H1 (cell line): ENCODE results near the gene ACTR5. TPM values are rescaled to one million over a fixed set of nuclear protein-coding genes. Genes with fewer than 3 reads are reported as not detected.

ENCODE experiments used
- CTCF ChIA-PET: fragments of 300-600 bp; sonication (Branson Sonifier 250); formaldehyde crosslinking; loops from one replicate; lab custom pipeline; 2021; ENCODE audit not compliant: partially characterized antibody; lab: Charles Lee
- POLR2A ChIA-PET: fragments of 300-600 bp; sonication (Branson Sonifier 250); formaldehyde crosslinking; loops from one replicate; lab custom pipeline; 2021; ENCODE audit warnings: inconsistent platforms; ENCODE audit not compliant: partially characterized antibody; lab: Charles Lee
- DNase-seq, 2 experiments: peaks; one replicate each; pipeline versions ENCODE4 v3.0.0 to v3.0.0-alpha.2; 2010 to 2022; ENCODE audit warnings: low spot score in 2 of 2, low read depth in 1 of 2, mixed read lengths in 1 of 2
- FAIRE-seq: peaks from 2 replicates; lab custom pipeline; 2011; peaks lifted over from hg19 to GRCh38; lab: Jason Lieb, UNC
- H2AFZ ChIP-seq: 2 replicates; pipeline ENCODE4 v1.8.1; 2012; ENCODE audit warnings: low read length, inconsistent platforms
- H2AK5ac ChIP-seq: 2 replicates; pipeline ENCODE4 v1.6.1; 2013; ENCODE audit warnings: low read depth, low read length
- H2BK120ac ChIP-seq: replicated peaks from 2 replicates; pipeline ENCODE3; 2013; ENCODE audit warnings: low read depth, low read length, inconsistent platforms
- H2BK12ac ChIP-seq: 2 replicates; pipeline ENCODE4 v1.6.1; 2013; ENCODE audit warnings: low read depth, low read length
- H2BK15ac ChIP-seq: 2 replicates; pipeline ENCODE4 v1.6.1; 2013; ENCODE audit warnings: low read length
- H2BK20ac ChIP-seq: 2 replicates; pipeline ENCODE4 v1.6.1; 2013; ENCODE audit warnings: low read length
- H2BK5ac ChIP-seq: 2 replicates; pipeline ENCODE4 v1.6.1; 2013; ENCODE audit warnings: low read depth, low read length
- H3K14ac ChIP-seq: 2 replicates; pipeline ENCODE4 v1.6.1; 2013; ENCODE audit warnings: inconsistent platforms; ENCODE audit not compliant: insufficient read length
- H3K18ac ChIP-seq: 2 replicates; pipeline ENCODE4 v1.6.1; 2013; ENCODE audit warnings: low read length; ENCODE audit errors: extremely low read depth
- H3K23ac ChIP-seq: 2 replicates; pipeline ENCODE4 v1.6.1; 2013; ENCODE audit warnings: inconsistent platforms; ENCODE audit not compliant: insufficient read length
- H3K23me2 ChIP-seq: 2 replicates; pipeline ENCODE4 v1.6.1; 2013; ENCODE audit warnings: low read depth, low read length
- H3K27ac ChIP-seq: 2 replicates; pipeline ENCODE4 v1.6.1; 2011; ENCODE audit warnings: low read depth, low read length, inconsistent platforms
- H3K27me3 ChIP-seq, 4 experiments: replicated peaks in 1 of 4; 1 replicate in 1 of 4; 2 replicates in 3 of 4; pipeline versions ENCODE4 v1.6.1 to v1.8.1; 2011 to 2013; ENCODE audit warnings: low read length in 3 of 4, mild to moderate bottlenecking in 3 of 4, inconsistent platforms in 2 of 4, mixed read lengths in 2 of 4, moderate library complexity in 1 of 4; ENCODE audit not compliant: control insufficient read depth in 3 of 4, insufficient read depth in 3 of 4; ENCODE audit errors: extremely low read depth in 1 of 4
- H3K36me3 ChIP-seq, 4 experiments: 2 replicates each; pipeline versions ENCODE4 v1.6.1 to v1.8.1; 2011 to 2013; ENCODE audit warnings: mild to moderate bottlenecking in 4 of 4, low read length in 3 of 4, moderate library complexity in 2 of 4, control low read depth in 1 of 4, inconsistent platforms in 1 of 4; ENCODE audit not compliant: insufficient read depth in 4 of 4, control insufficient read depth in 2 of 4
- H3K4ac ChIP-seq: replicated peaks from 2 replicates; pipeline ENCODE3; 2013; ENCODE audit warnings: low read length, low read depth, mixed read lengths, inconsistent platforms; ENCODE audit not compliant: insufficient read length
- H3K4me1 ChIP-seq, 4 experiments: replicated peaks in 1 of 4; 1 replicate in 1 of 4; 2 replicates in 3 of 4; pipeline versions ENCODE4 v1.6.1 to v1.8.1; 2011 to 2013; ENCODE audit warnings: low read length in 3 of 4, inconsistent platforms in 2 of 4, mixed read lengths in 1 of 4; ENCODE audit not compliant: insufficient read depth in 4 of 4, control insufficient read depth in 3 of 4
- H3K4me2 ChIP-seq, 2 experiments: 2 replicates each; pipeline versions ENCODE4 v1.6.1 to v1.8.1; 2011 to 2013; ENCODE audit warnings: low read depth in 2 of 2, low read length in 2 of 2, control low read depth in 1 of 2, inconsistent platforms in 1 of 2, mild to moderate bottlenecking in 1 of 2; ENCODE audit not compliant: insufficient read depth in 1 of 2
- H3K4me3 ChIP-seq, 4 experiments: fragments of 200-600, 300-600 bp in 1 of 4; sonication (generic), shearing (Covaris generic), sonication (Bioruptor Twin) in 1 of 4; 2 replicates each; pipeline versions ENCODE4 v1.5.1 to v1.8.1; 2011 to 2016; ENCODE audit warnings: low read length in 4 of 4, low read depth in 3 of 4, control low read depth in 2 of 4, inconsistent platforms in 2 of 4, mild to moderate bottlenecking in 2 of 4, mixed read lengths in 1 of 4, moderate library complexity in 1 of 4; ENCODE audit not compliant: insufficient read depth in 2 of 4; ENCODE audit errors: extremely low read depth in 1 of 4
- H3K56ac ChIP-seq: replicated peaks from 2 replicates; pipeline ENCODE3; 2013; ENCODE audit warnings: low read depth, mild to moderate bottlenecking, mixed read lengths, low read length, inconsistent platforms; ENCODE audit not compliant: insufficient read length
- H3K79me1 ChIP-seq: 2 replicates; pipeline ENCODE4 v1.6.1; 2013; ENCODE audit warnings: low read depth, low read length, control low read depth
- H3K79me2 ChIP-seq, 2 experiments: 2 replicates each; pipeline versions ENCODE4 v1.6.1 to v1.8.1; 2012 to 2013; ENCODE audit warnings: low read length in 2 of 2, mild to moderate bottlenecking in 2 of 2, inconsistent platforms in 1 of 2; ENCODE audit not compliant: insufficient read depth in 2 of 2, control insufficient read depth in 1 of 2
- H3K9ac ChIP-seq, 4 experiments: replicated peaks in 1 of 4; 1 replicate in 1 of 4; 2 replicates in 3 of 4; pipeline versions ENCODE4 v1.6.1 to v1.8.1; 2011 to 2013; ENCODE audit warnings: low read depth in 3 of 4, low read length in 3 of 4, control low read depth in 2 of 4, mild to moderate bottlenecking in 2 of 4, moderate library complexity in 2 of 4, inconsistent platforms in 1 of 4; ENCODE audit errors: extremely low read depth in 1 of 4
- H3K9me3 ChIP-seq, 2 experiments: 2 replicates each; pipeline versions ENCODE4 v1.6.1 to v1.8.1; 2012 to 2013; ENCODE audit warnings: mild to moderate bottlenecking in 2 of 2, moderate library complexity in 2 of 2, control low read depth in 1 of 2, inconsistent platforms in 1 of 2, low read depth in 1 of 2, low read length in 1 of 2, mixed read lengths in 1 of 2; ENCODE audit not compliant: insufficient read depth in 2 of 2
- H4K20me1 ChIP-seq, 2 experiments: replicated peaks in 1 of 2; 2 replicates each; pipeline versions ENCODE3 to v1.8.1; 2011 to 2013; ENCODE audit warnings: inconsistent platforms in 2 of 2, low read length in 2 of 2, mild to moderate bottlenecking in 1 of 2; ENCODE audit not compliant: insufficient read depth in 2 of 2, control insufficient read depth in 1 of 2
- H4K5ac ChIP-seq: 2 replicates; pipeline ENCODE4 v1.6.1; 2013; ENCODE audit warnings: low read length, low read depth, mixed read lengths, inconsistent platforms; ENCODE audit not compliant: insufficient read length
- H4K8ac ChIP-seq: 2 replicates; pipeline ENCODE4 v1.8.0; 2013; ENCODE audit warnings: mild to moderate bottlenecking, moderate library complexity, low read length, inconsistent platforms; ENCODE audit not compliant: insufficient read depth; ENCODE audit errors: extremely low read depth
- H4K91ac ChIP-seq: replicated peaks from 2 replicates; pipeline ENCODE3; 2013; ENCODE audit warnings: low read length, mixed read lengths, inconsistent platforms; ENCODE audit not compliant: insufficient read length
- ASH2L ChIP-seq: fragments of 200-600, 300-600 bp; sonication (generic); IDR thresholded peaks from one replicate; pipeline ENCODE4 v1.7.1; 2017; ENCODE audit warnings: low read length
- CEBPB ChIP-seq: IDR thresholded peaks from 2 replicates; pipeline ENCODE4 v1.6.1; 2012; ENCODE audit warnings: low read depth, low read length
- CHD2 ChIP-seq: IDR thresholded peaks from 2 replicates; pipeline ENCODE4 v1.6.1; 2012; ENCODE audit warnings: low read length, improper control_type of control experiment
- EGR1 ChIP-seq: IDR thresholded peaks from 2 replicates; pipeline ENCODE4 v1.6.1; 2011; ENCODE audit warnings: low read depth, low read length, borderline replicate concordance
- EP300 ChIP-seq, 2 experiments: IDR thresholded peaks; 1 replicate in 1 of 2; 2 replicates in 1 of 2; pipeline ENCODE4 v1.6.1; 2011 to 2012; ENCODE audit warnings: low read depth in 2 of 2, low read length in 2 of 2, mild to moderate bottlenecking in 2 of 2, borderline replicate concordance in 1 of 2, inconsistent platforms in 1 of 2, moderate library complexity in 1 of 2
- HDAC6 ChIP-seq: IDR thresholded peaks from one replicate; pipeline ENCODE4 v1.7.1; 2012; ENCODE audit warnings: low read depth, mild to moderate bottlenecking, inconsistent platforms, low read length, moderate library complexity
- POLR2A ChIP-seq, 2 experiments: IDR thresholded peaks; 1 replicate in 1 of 2; 2 replicates in 1 of 2; pipeline ENCODE4 v1.6.1; 2011; ENCODE audit warnings: low read depth in 2 of 2, low read length in 2 of 2, mild to moderate bottlenecking in 2 of 2; ENCODE audit errors: control extremely low read depth in 1 of 2
- RXRA ChIP-seq: IDR thresholded peaks from 2 replicates; pipeline ENCODE4 v1.6.1; 2011; ENCODE audit warnings: low read depth, mild to moderate bottlenecking, low read length, moderate library complexity; ENCODE audit not compliant: insufficient read depth
- SRF ChIP-seq: IDR thresholded peaks from 2 replicates; pipeline ENCODE4 v1.6.1; 2011; ENCODE audit warnings: mild to moderate bottlenecking, low read depth, low read length, moderate library complexity
- TEAD4 ChIP-seq: IDR thresholded peaks from 2 replicates; pipeline ENCODE4 v1.6.1; 2012; ENCODE audit warnings: low read depth, low read length, inconsistent platforms, mixed read lengths
- ZNF274 ChIP-seq: IDR thresholded peaks from 2 replicates; pipeline ENCODE4 v1.7.0; 2012; ENCODE audit warnings: low read length, borderline replicate concordance; ENCODE audit errors: extremely low read depth
- WGBS, 2 experiments: shearing (Covaris generic) in 1 of 2; methylation state at CpG; one replicate each; pipeline versions ENCODE4 v1.1.6 to v1.1.7; 2013 to 2015; ENCODE audit warnings: low lambda C conversion rate in 2 of 2, mixed read lengths in 2 of 2, inconsistent platforms in 1 of 2, low coverage in 1 of 2, missing lambda C conversion rate in 1 of 2; ENCODE audit not compliant: insufficient replicate concordance in 2 of 2, insufficient coverage in 1 of 2, insufficient read length in 1 of 2; ENCODE audit errors: extremely low coverage in 1 of 2, missing lambda C conversion rate in 1 of 2; 5-methylcytosine and 5-hydroxymethylcytosine counted together
- polyA plus RNA-seq, 7 experiments: library from polyadenylated mRNA; depleted of rRNA in 3 of 7; stranded (reverse) in 5 of 7; unstranded in 2 of 7; fragments of >200 nt in 5 of 7; fragments of 200-250 nt in 2 of 7; gene quantifications; 1 replicate in 5 of 7; 2 replicates in 1 of 7; 4 replicates in 1 of 7; pipeline versions ENCODE4 v1.2.1 to v1.2.3, GENCODE V29; 2011 to 2013; ENCODE audit warnings: missing spikeins in 2 of 7, mixed read lengths in 2 of 7
- total RNA-seq: library from RNA; stranded (reverse); fragmentation: NEBNext Ultra II Directional; extraction: Animal tissue kit (Norgen Biotek cat#: 25700); gene quantifications from 2 replicates; pipeline ENCODE4 v1.2.1, GENCODE V29; 2021
- TF ChIP-seq, protein P1 (sequence below): IDR thresholded peaks from 2 replicates; pipeline ENCODE4 v1.6.1; 2012; ENCODE audit warnings: inconsistent platforms

The ACTR5 gene
- total and polyA plus RNA-seq, 2 of the 8 experiments (the other 6 are each of a cell fraction or from before 2014, with no cell fraction given) = 10.4 to 14.4 TPM

DNA sequence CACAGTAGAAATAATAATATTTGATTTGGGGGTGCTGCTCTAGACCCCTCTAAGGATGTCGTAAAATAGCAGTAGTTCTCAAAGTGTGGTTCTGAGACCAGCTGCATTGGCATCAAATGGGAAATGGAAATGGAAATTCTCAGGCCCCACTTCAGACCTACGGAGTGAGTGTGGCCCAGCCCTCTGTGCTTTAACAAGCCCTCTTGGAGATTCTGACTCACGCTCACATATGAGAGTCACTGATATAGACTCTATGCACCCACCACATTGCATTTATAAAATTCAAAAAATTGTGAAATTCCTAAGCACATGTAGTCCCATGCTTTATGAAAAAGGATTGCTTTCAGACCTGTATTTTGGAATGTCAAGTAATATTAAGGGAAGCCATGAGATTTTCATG is 43.0 kb downstream of the ACTR5 start:
- Histone ChIP-seq H4K8ac (no peak overlapping the region), H3K36me3 (no peaks in the 10 kb centered on the region), H3K79me2 (no peaks in the 10 kb centered on the region), H3K27me3 (no peaks in the 10 kb centered on the region), H2BK20ac (no peak overlapping the region), H3K4me3 (no peak overlapping the region), H3K56ac (no peak overlapping the region), H3K9ac (no peak overlapping the region), H3K4me2 (no peak overlapping the region), H2BK5ac (no peak overlapping the region), H4K20me1 (no peaks in the 10 kb centered on the region), H2BK15ac (no peak overlapping the region), H2AFZ (no peak overlapping the region), H3K9me3 (no peaks in the 10 kb centered on the region), H2AK5ac (no peak overlapping the region), H3K18ac (no peak overlapping the region), H3K27ac (no peak overlapping the region), H2BK12ac (no peak overlapping the region), H2BK120ac (no peak overlapping the region), H3K14ac (no peak overlapping the region), H3K23ac (no peak overlapping the region), H3K79me1 (no peaks in the 10 kb centered on the region), H4K91ac (no peak overlapping the region), H4K5ac (no peak overlapping the region), H3K4ac (no peak overlapping the region), H3K4me1 (no peaks in the 10 kb centered on the region; a peak in 1 of 7 replicates), H3K23me2 (no peaks in the 10 kb centered on the region)
- ChIA-PET POLR2A (interaction anchor here (1.9 to 3.6 kb wide), 2 partner anchors 12 to 14 kb away, joined by 11 to 18 read pairs; partner anchors contain the start of gene PPP1R16B), CTCF (interaction anchor here (0.7 to 6.7 kb wide), 14 partner anchors 10 to 111 kb away, joined by 3 to 63 read pairs (median 5); partner anchors contain the start of genes ACTR5, PPP1R16B and SLC32A1)
- FAIRE-seq (no peak), DNase-seq (no peak)
- no peak for TF ChIP-seq TEAD4
- TF ChIP-seq ASH2L = no peak
- no peak for TF ChIP-seq CHD2
- no peak for TF ChIP-seq SRF
- TF ChIP-seq HDAC6 = no peak
- TF ChIP-seq RXRA = no peak
- TF ChIP-seq ZNF274 = no peak
- no peak for TF ChIP-seq CEBPB
- TF ChIP-seq, protein P1, sequence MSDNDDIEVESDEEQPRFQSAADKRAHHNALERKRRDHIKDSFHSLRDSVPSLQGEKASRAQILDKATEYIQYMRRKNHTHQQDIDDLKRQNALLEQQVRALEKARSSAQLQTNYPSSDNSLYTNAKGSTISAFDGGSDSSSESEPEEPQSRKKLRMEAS = no peak
- no peak for TF ChIP-seq EGR1
- TF ChIP-seq POLR2A (IDR thresholded peaks at IDR 0.05; ENCODE audit: control extremely low read depth in 1 of 2, low read depth in 2 of 2, low read length in 2 of 2) = no peak
- no peak for TF ChIP-seq EP300 (IDR thresholded peaks at IDR 0.05; ENCODE audit: borderline replicate concordance in 1 of 2, low read depth in 2 of 2, low read length in 2 of 2)
- WGBS, 2 experiments = 91% methylated on average over 3 of the region's 3 CpGs; no CpG with 5 or more reads in 1 of the 2 experiments
